BLaER1 treated with 17β-estradiol and CSF1 and Interleukin-3, amounts not matched to agents 10 nM and 100 nM (cell line): ENCODE measurements around the gene KY.

ENCODE experiments used
- H3K27ac ChIP-seq, 11 experiments: shearing (Covaris generic); formaldehyde crosslinking; 2 replicates each; pipeline ENCODE4 v1.8.1; 2022
- H3K27me3 ChIP-seq, 11 experiments: shearing (Covaris generic); formaldehyde crosslinking; 2 replicates each; pipeline ENCODE4 v1.8.1; 2022
- H3K36me3 ChIP-seq, 11 experiments: shearing (Covaris generic); formaldehyde crosslinking; 2 replicates each; pipeline ENCODE4 v1.8.1; 2022
- H3K4me1 ChIP-seq, 10 experiments: shearing (Covaris generic); formaldehyde crosslinking; 2 replicates each; pipeline ENCODE4 v1.8.1; 2022
- H3K4me2 ChIP-seq, 11 experiments: shearing (Covaris generic); formaldehyde crosslinking; 2 replicates each; pipeline ENCODE4 v1.8.1; 2022
- H3K4me3 ChIP-seq, 10 experiments: shearing (Covaris generic); formaldehyde crosslinking; 2 replicates each; pipeline ENCODE4 v1.8.1; 2022
- H3K9ac ChIP-seq, 11 experiments: shearing (Covaris generic); formaldehyde crosslinking; 2 replicates each; pipeline ENCODE4 v1.8.1; 2022
- H3K9me3 ChIP-seq, 11 experiments: shearing (Covaris generic); formaldehyde crosslinking; replicated peaks in 1 of 11; 2 replicates each; pipeline ENCODE4 v1.8.1; 2022
- H4K20me1 ChIP-seq, 11 experiments: shearing (Covaris generic); formaldehyde crosslinking; 2 replicates each; pipeline ENCODE4 v1.8.1; 2022
- Cebpa-rat ChIP-seq, 11 experiments: shearing (Covaris generic); IDR thresholded peaks; 2 replicates each; pipeline ENCODE4 v1.8.1; 2022

KY gene

DNA sequence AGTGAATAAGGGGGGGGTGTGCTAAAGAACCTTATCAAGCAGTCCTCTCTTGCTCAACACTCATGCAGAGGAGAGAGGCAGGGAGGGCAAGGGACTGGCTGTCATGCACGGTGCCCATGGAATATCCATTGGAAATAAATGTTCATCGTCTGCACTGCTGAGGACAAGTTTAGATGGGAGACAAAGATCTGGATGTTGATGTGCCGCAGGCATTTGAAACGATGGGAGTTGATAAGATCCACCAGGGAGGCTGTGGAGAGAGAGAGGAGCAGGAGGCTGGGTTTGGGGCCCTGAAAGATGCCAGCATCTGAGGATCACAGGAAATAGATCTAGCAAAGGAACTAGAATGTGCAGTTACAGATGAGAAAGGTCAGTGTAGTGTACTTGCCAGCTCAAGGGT, 88.8 kb downstream of the KY start:
- no peak overlapping the region for H3K9ac ChIP-seq
- peak overlapping the region in 4 of 11 experiments; percentile 19 to 72 (median 51); a peak in 7 of 22 replicates for H3K4me2 ChIP-seq
- H3K27ac ChIP-seq, result peak overlapping the region in 1 of 11 experiments; percentile 18; a peak in 2 of 22 replicates
- H3K9me3 ChIP-seq, result no peaks in the 10 kb centered on the region; a peak in 1 of 22 replicates
- no peak overlapping the region for H3K4me3 ChIP-seq
- H3K4me1 ChIP-seq, result peaks cover 0 to 23% (median 4%) of the 10 kb centered on the region in 10 experiments; a peak in 10 of 20 replicates
- peaks cover 10 to 67% (median 49%) of the 10 kb centered on the region in 11 experiments; a peak in 21 of 22 replicates for H3K36me3 ChIP-seq
- no peak for TF ChIP-seq Cebpa-rat (IDR thresholded peaks at IDR 0.05)
- H3K27me3 ChIP-seq, result no peaks in the 10 kb centered on the region
- H4K20me1 ChIP-seq, result no peaks in the 10 kb centered on the region

DNA sequence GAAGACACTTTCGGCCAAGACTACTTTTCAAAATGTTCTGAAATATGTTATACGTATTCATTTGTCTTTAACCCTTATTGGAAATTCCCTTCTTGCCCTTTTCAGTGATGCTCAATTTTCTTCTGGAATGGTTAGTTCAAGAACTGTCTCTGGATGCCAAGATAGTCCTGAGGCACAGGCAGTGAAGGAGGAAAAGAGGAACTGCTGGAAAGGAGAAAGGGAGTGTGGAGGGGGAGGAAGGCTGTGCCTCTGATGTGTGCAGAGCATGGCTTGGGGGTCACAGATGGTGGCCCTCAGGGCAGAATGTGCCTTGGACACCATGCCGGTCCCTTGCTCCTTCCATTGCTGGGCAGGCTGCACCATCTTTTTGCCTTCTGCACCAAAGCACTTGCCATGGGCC, 91.2 kb downstream of the KY start:
- peaks cover 10 to 60% (median 47%) of the 10 kb centered on the region in 11 experiments; a peak in 20 of 22 replicates for H3K36me3 ChIP-seq
- H3K9ac ChIP-seq, result no peak overlapping the region
- no peaks in the 10 kb centered on the region for H3K9me3 ChIP-seq
- H3K4me1 ChIP-seq, result peaks cover 0 to 23% (median 4%) of the 10 kb centered on the region in 10 experiments; a peak in 10 of 20 replicates
- no peak overlapping the region for H3K4me2 ChIP-seq
- TF ChIP-seq Cebpa-rat (IDR thresholded peaks at IDR 0.05), result no peak
- no peaks in the 10 kb centered on the region for H3K27me3 ChIP-seq
- no peak overlapping the region for H3K4me3 ChIP-seq
- no peak overlapping the region for H3K27ac ChIP-seq
- H4K20me1 ChIP-seq, result no peaks in the 10 kb centered on the region
